Fibroblast of lung (primary cell): Measurements from ENCODE around the gene PTGIS.

Experiments used
- CTCF ChIP-seq, 2 donors: IDR thresholded peaks in 1 of 2; conservative IDR thresholded peaks in 1 of 2; 1 replicate in 1 of 2; 2 replicates in 1 of 2; pipeline ENCODE4 v1.5.1; 2011 to 2012; ENCODE audit warnings: low read length in 2 of 2, control low read depth in 1 of 2, inconsistent platforms in 1 of 2, low read depth in 1 of 2, mild to moderate bottlenecking in 1 of 2
- EZH2 ChIP-seq: IDR thresholded peaks from 2 replicates; pipeline ENCODE4 v1.5.1; 2012; ENCODE audit warnings: low read length, control low read depth, mild to moderate bottlenecking; ENCODE audit errors: missing control alignments

GRCh38 chr20:49482621-49483017 is 85.3 kb downstream of the PTGIS start, which contains the start of gene KCNB1:
- no peak for TF ChIP-seq CTCF (conservative IDR thresholded peaks at IDR 0.05 in 1 of 2, IDR thresholded peaks at IDR 0.05 in 1 of 2; ENCODE audit: low read depth in 1 of 2, low read length in 2 of 2)
- TF ChIP-seq EZH2 = no peak
